HL-60 (cell line): ENCODE measurements around the gene GRIA1.

Experiments
- DNase-seq, 2 experiments: peaks; one replicate each; pipeline ENCODE4 v3.0.0-alpha.2; 2010 to 2020; ENCODE audit warnings: low read depth in 1 of 2, low spot score in 1 of 2
- H3K27ac ChIP-seq: fragments of 250-450 bp; sonication (Bioruptor Pico); replicated peaks from 2 replicates; pipeline ENCODE4 v1.5.1; 2020; ENCODE audit warnings: mild to moderate bottlenecking, moderate library complexity
- H3K27me3 ChIP-seq: fragments of 250-450 bp; sonication (Bioruptor Pico); 2 replicates; pipeline ENCODE4 v1.5.1; 2021; ENCODE audit warnings: mild to moderate bottlenecking, moderate library complexity; ENCODE audit not compliant: insufficient read depth, poor library complexity, severe bottlenecking
- H3K4me3 ChIP-seq: replicated peaks from 2 replicates; pipeline ENCODE4 v1.5.1; 2011; ENCODE audit warnings: mild to moderate bottlenecking, control low read depth, low read length; ENCODE audit not compliant: insufficient read depth
- CTCF ChIP-seq: IDR thresholded peaks from one replicate; pipeline ENCODE4 v1.5.1; 2011; ENCODE audit warnings: low read length, control low read depth, inconsistent platforms; ENCODE audit not compliant: insufficient read depth
- GABPA ChIP-seq: IDR thresholded peaks from 2 replicates; pipeline ENCODE4 v1.6.1; 2012; ENCODE audit warnings: low read depth
- POLR2AphosphoS5 ChIP-seq: IDR thresholded peaks from 2 replicates; pipeline ENCODE4 v1.6.1; 2012; ENCODE audit warnings: low read depth
- REST ChIP-seq: IDR thresholded peaks from 2 replicates; pipeline ENCODE4 v1.6.1; 2012; ENCODE audit warnings: low read depth; ENCODE audit not compliant: insufficient replicate concordance
- SPI1 ChIP-seq: IDR thresholded peaks from 2 replicates; pipeline ENCODE4 v1.6.1; 2012; ENCODE audit warnings: low read depth, mild to moderate bottlenecking, borderline replicate concordance

The GRIA1 gene

GRCh38 chr5:153809166-153809565, 318.7 kb downstream of the GRIA1 start:
- Histone ChIP-seq H3K27me3 (no peaks in the 10 kb centered on the region), H3K4me3 (no peak overlapping the region), H3K27ac (no peak overlapping the region)
- DNase-seq: no peak
- no peak for TF ChIP-seq CTCF
- no peak for TF ChIP-seq SPI1

GRCh38 chr5:153813901-153814300, 323.4 kb downstream of the GRIA1 start:
- H3K27me3 ChIP-seq: no peaks in the 10 kb centered on the region
- no peak for DNase-seq
- no peak for TF ChIP-seq REST
- no peak for TF ChIP-seq GABPA
- TF ChIP-seq CTCF: no peak
- TF ChIP-seq POLR2AphosphoS5: no peak
- no peak for TF ChIP-seq SPI1
- H3K4me3 ChIP-seq: no peak overlapping the region
- H3K27ac ChIP-seq: no peak overlapping the region

- no peak for DNase-seq
- Histone ChIP-seq H3K27me3 (no peaks in the 10 kb centered on the region), H3K4me3 (no peak overlapping the region), H3K27ac (no peak overlapping the region)
- TF ChIP-seq REST (no peak), POLR2AphosphoS5 (no peak), CTCF (no peak)
Measured at GRCh38 chr5:153816870-153817269, 326.4 kb downstream of the GRIA1 start.

- Histone ChIP-seq H3K27ac (no peak overlapping the region), H3K4me3 (no peak overlapping the region), H3K27me3 (no peaks in the 10 kb centered on the region)
- no peak for DNase-seq
- no peak for TF ChIP-seq POLR2AphosphoS5
- TF ChIP-seq REST: no peak
Measured at GRCh38 chr5:153818626-153819025, 328.2 kb downstream of the GRIA1 start.
